Effector CD4-positive, alpha-beta T cell (primary cell): Measurements from ENCODE around the gene SRSF1.
"Not testable (repeated sequence)": the region's sequence is repeated elsewhere in the genome, so short reads cannot be mapped to it uniquely, and the experiment has no call there.

ENCODE experiments used
- DNase-seq: peaks from one replicate; pipeline ENCODE4 v3.0.0-alpha.2; 2020

SRSF1 gene

GRCh38 chr17:57988301-57989250 is 18.5 kb downstream of the SRSF1 start:
- DNase-seq: peak; percentile 57

GRCh38 chr17:57987581-57988300 is 19.3 kb downstream of the SRSF1 start, which contains the start of gene VEZF1:
VEZF1 (minus strand) TSS chr17:57988254; CDS start chr17:57988111, 143 bp downstream.
- DNase-seq: peak; percentile 70

- DNase-seq: peak; percentile 24
Observed at GRCh38 chr17:57986841-57987580, 20.0 kb downstream of the SRSF1 start.

- DNase-seq: no peak
Observed at GRCh38 chr17:57985675-57985974, 21.4 kb downstream of the SRSF1 start.

GRCh38 chr17:57984936-57985674 is 21.9 kb downstream of the SRSF1 start:
- DNase-seq: no peak

- DNase-seq: no peak
Observed at GRCh38 chr17:57984261-57984890, 22.7 kb downstream of the SRSF1 start.

GRCh38 chr17:57983446-57983845 is 23.6 kb downstream of the SRSF1 start:
- no peak for DNase-seq

GRCh38 chr17:57982452-57983170 is 24.4 kb downstream of the SRSF1 start:
- DNase-seq: no peak

- no peak for DNase-seq
Observed at GRCh38 chr17:57980522-57980921, 26.5 kb downstream of the SRSF1 start.

GRCh38 chr17:57979076-57979475 is 28.0 kb downstream of the SRSF1 start:
- no peak for DNase-seq

GRCh38 chr17:57976594-57976993 is 30.5 kb downstream of the SRSF1 start:
- DNase-seq: no peak

- DNase-seq: no peak
Observed at GRCh38 chr17:57975044-57975443, 32.0 kb downstream of the SRSF1 start.

- DNase-seq: not testable (repeated sequence)
Observed at GRCh38 chr17:57974053-57974824, 32.8 kb downstream of the SRSF1 start.

- no peak for DNase-seq
Observed at GRCh38 chr17:57972151-57972550, 34.9 kb downstream of the SRSF1 start.

- DNase-seq: no peak
Observed at GRCh38 chr17:57971572-57971971, 35.5 kb downstream of the SRSF1 start.

- DNase-seq: no peak
Observed at GRCh38 chr17:57970710-57971109, 36.3 kb downstream of the SRSF1 start.

- DNase-seq: no peak
Observed at GRCh38 chr17:57968456-57968855, 38.6 kb downstream of the SRSF1 start.

- DNase-seq: no peak
Observed at GRCh38 chr17:57966875-57967274, 40.2 kb downstream of the SRSF1 start.

GRCh38 chr17:57966246-57966645 is 40.8 kb downstream of the SRSF1 start:
- DNase-seq: no peak

- no peak for DNase-seq
Observed at GRCh38 chr17:57965521-57966160, 41.4 kb downstream of the SRSF1 start.
